SIG-M5 treated with dmso at 0.1 percent for 504 hours (cell line): ENCODE data around the gene PSME3IP1.
"Not testable (repeated sequence)": the region's sequence is repeated elsewhere in the genome, so short reads cannot be mapped to it uniquely, and the experiment has no call there.

Experiments used
- DNase-seq: peaks from one replicate; lab custom pipeline; 2025; ENCODE audit not compliant: unreplicated experiment; lab: John Stamatoyannopoulos, UW

The PSME3IP1 gene

GRCh38 chr16:57200321-57200720 lies 14.5 kb upstream of the PSME3IP1 start:
- DNase-seq, result not testable (repeated sequence)

GRCh38 chr16:57196753-57197152 lies 10.9 kb upstream of the PSME3IP1 start:
- DNase-seq, result no peak

- no peak for DNase-seq
Measured at GRCh38 chr16:57196286-57196685, 10.4 kb upstream of the PSME3IP1 start.

GRCh38 chr16:57194512-57194911 lies 8.7 kb upstream of the PSME3IP1 start:
- no peak for DNase-seq

- DNase-seq, result no peak
Measured at GRCh38 chr16:57192720-57193486, 7.1 kb upstream of the PSME3IP1 start.

GRCh38 chr16:57192146-57192545 lies 6.3 kb upstream of the PSME3IP1 start:
- DNase-seq, result no peak

GRCh38 chr16:57191056-57191571 lies 5.3 kb upstream of the PSME3IP1 start:
- no peak for DNase-seq

- no peak for DNase-seq
Measured at GRCh38 chr16:57190136-57190535, 4.3 kb upstream of the PSME3IP1 start.

GRCh38 chr16:57189527-57189926 lies 3.7 kb upstream of the PSME3IP1 start:
- not testable (repeated sequence) for DNase-seq

GRCh38 chr16:57188711-57189002 lies 2.8 kb upstream of the PSME3IP1 start:
- DNase-seq, result no peak

GRCh38 chr16:57187902-57188710 lies 2.3 kb upstream of the PSME3IP1 start:
- DNase-seq, result not testable (repeated sequence)

- DNase-seq, result no peak
Measured at GRCh38 chr16:57186872-57187854, 1.3 kb upstream of the PSME3IP1 start.

GRCh38 chr16:57185446-57185944 lies 344 bp downstream of the PSME3IP1 start:
- no peak for DNase-seq

GRCh38 chr16:57184887-57185445 lies 873 bp downstream of the PSME3IP1 start:
- no peak for DNase-seq

GRCh38 chr16:57184113-57184512 lies 1.7 kb downstream of the PSME3IP1 start:
- no peak for DNase-seq

GRCh38 chr16:57179215-57179828 lies 6.5 kb downstream of the PSME3IP1 start:
- no peak for DNase-seq

GRCh38 chr16:57178793-57179212 lies 7.0 kb downstream of the PSME3IP1 start:
- no peak for DNase-seq

- no peak for DNase-seq
Measured at GRCh38 chr16:57178196-57178595, 7.6 kb downstream of the PSME3IP1 start.

GRCh38 chr16:57175896-57176295 lies 9.9 kb downstream of the PSME3IP1 start:
- no peak for DNase-seq

- DNase-seq, result no peak
Measured at GRCh38 chr16:57172721-57173290, 13.0 kb downstream of the PSME3IP1 start.
